Thyroid gland (tissue), 4 donors: ENCODE measurements around the gene SEMA3C.

Experiments
- POLR2A ChIP-seq, 2 donors: fragments of 450-650 bp; IDR thresholded peaks; one replicate each; pipeline ENCODE4 v1.6.1; 2017; ENCODE audit warnings: antibody characterized with exemption in 2 of 2, mild to moderate bottlenecking in 2 of 2, moderate library complexity in 1 of 2
- TF ChIP-seq, protein P1 (sequence below), 6 experiments: fragments of 200-600 bp in 3 of 6; fragments of 450-650 bp in 3 of 6; sonication (generic) in 3 of 6; IDR thresholded peaks; one replicate each; pipeline ENCODE4 v1.5.1; 2016 to 2019; ENCODE audit warnings: antibody characterized with exemption in 6 of 6, mild to moderate bottlenecking in 2 of 6, inconsistent platforms in 1 of 6, moderate library complexity in 1 of 6

DNA sequence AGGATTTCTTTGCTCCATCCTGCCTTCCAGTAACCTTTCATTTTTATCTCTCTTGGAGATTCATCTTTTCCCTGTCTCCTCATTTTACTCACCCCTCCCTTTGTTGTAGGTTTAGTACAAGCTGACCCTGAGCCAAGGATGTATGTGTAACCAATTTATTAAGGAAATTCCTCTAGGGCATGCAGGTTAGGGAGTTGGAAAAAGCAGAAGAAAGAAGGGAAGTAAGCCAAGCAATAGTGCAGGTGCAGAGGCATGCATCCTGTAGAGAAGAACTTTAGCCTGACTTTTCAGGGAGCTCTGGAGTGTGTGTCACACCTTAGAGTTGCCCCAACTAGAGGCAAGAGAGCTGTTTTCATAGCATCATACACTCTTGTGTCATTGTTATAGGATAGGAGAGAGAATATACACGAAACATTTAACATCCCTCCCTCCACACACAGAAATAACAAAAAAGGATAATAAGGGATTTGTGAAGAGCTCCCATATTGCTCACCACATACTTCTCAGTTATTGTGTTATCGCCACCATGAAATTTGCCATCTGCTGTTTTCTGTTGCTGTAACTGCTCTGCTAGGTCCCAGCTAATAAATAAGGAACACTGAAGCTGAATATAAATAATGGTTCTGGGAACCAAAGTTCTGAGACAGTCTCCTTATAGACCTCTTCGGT is 21.8 kb upstream of the SEMA3C start:
- TF ChIP-seq, protein P1, sequence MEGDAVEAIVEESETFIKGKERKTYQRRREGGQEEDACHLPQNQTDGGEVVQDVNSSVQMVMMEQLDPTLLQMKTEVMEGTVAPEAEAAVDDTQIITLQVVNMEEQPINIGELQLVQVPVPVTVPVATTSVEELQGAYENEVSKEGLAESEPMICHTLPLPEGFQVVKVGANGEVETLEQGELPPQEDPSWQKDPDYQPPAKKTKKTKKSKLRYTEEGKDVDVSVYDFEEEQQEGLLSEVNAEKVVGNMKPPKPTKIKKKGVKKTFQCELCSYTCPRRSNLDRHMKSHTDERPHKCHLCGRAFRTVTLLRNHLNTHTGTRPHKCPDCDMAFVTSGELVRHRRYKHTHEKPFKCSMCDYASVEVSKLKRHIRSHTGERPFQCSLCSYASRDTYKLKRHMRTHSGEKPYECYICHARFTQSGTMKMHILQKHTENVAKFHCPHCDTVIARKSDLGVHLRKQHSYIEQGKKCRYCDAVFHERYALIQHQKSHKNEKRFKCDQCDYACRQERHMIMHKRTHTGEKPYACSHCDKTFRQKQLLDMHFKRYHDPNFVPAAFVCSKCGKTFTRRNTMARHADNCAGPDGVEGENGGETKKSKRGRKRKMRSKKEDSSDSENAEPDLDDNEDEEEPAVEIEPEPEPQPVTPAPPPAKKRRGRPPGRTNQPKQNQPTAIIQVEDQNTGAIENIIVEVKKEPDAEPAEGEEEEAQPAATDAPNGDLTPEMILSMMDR (IDR thresholded peaks at IDR 0.05), result no peak
- TF ChIP-seq POLR2A (IDR thresholded peaks at IDR 0.05), result no peak
